ENCODE data around the gene FYB1.

DNA sequence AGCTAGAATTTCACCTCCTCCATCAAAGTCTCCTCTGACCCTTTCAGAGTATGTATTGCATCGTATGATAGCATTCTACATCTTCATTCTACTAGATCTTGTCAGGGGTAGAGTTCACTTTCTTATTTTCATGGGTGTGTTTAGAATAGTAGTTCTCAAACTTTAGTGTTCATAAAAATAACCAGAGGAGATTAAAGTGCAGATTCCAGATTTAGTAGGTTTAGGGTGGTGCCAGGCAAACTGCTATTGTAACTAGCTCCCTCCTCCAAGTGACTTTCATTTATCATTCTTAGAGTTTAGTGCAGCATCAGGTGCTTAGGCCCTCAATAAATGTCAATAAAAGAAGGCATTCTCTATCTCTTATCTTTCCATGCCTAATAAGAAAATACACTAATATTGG lies 7.2 kb upstream of the FYB1 start:
- TF ChIP-seq, protein P1, sequence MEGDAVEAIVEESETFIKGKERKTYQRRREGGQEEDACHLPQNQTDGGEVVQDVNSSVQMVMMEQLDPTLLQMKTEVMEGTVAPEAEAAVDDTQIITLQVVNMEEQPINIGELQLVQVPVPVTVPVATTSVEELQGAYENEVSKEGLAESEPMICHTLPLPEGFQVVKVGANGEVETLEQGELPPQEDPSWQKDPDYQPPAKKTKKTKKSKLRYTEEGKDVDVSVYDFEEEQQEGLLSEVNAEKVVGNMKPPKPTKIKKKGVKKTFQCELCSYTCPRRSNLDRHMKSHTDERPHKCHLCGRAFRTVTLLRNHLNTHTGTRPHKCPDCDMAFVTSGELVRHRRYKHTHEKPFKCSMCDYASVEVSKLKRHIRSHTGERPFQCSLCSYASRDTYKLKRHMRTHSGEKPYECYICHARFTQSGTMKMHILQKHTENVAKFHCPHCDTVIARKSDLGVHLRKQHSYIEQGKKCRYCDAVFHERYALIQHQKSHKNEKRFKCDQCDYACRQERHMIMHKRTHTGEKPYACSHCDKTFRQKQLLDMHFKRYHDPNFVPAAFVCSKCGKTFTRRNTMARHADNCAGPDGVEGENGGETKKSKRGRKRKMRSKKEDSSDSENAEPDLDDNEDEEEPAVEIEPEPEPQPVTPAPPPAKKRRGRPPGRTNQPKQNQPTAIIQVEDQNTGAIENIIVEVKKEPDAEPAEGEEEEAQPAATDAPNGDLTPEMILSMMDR (IDR thresholded peaks at IDR 0.05): no peak
- TF ChIP-seq POLR2A (IDR thresholded peaks at IDR 0.05): no peak
